Osteoblast (primary cell): ENCODE data around the gene EXOC3. TPM values are rescaled to one million over a fixed set of nuclear protein-coding genes. Genes with fewer than 3 reads are reported as not detected.

Source experiments
- DNase-seq: peaks from one replicate; pipeline ENCODE4 v3.0.0; 2011; ENCODE audit warnings: low spot score, mixed read lengths; ENCODE audit not compliant: insufficient read length; ENCODE audit errors: missing footprints
- H2AFZ ChIP-seq: 2 replicates; pipeline ENCODE4 v1.6.0; 2011; ENCODE audit warnings: mild to moderate bottlenecking, low read length
- H3K27ac ChIP-seq: 2 replicates; pipeline ENCODE4 v1.5.1; 2011; ENCODE audit warnings: mild to moderate bottlenecking, low read depth, low read length, moderate library complexity
- H3K27me3 ChIP-seq: 2 replicates; pipeline ENCODE4 v1.6.0; 2012; ENCODE audit warnings: mild to moderate bottlenecking, control low read depth, inconsistent platforms, low read length, moderate library complexity; ENCODE audit not compliant: insufficient read depth
- H3K36me3 ChIP-seq: 2 replicates; pipeline ENCODE4 v1.5.1; 2011; ENCODE audit warnings: mild to moderate bottlenecking, low read length, control low read depth, moderate library complexity; ENCODE audit not compliant: insufficient read depth
- H3K4me1 ChIP-seq: 2 replicates; pipeline ENCODE4 v1.5.1; 2011; ENCODE audit warnings: mild to moderate bottlenecking, low read length, control low read depth, moderate library complexity; ENCODE audit not compliant: insufficient read depth
- H3K4me2 ChIP-seq: 2 replicates; pipeline ENCODE4 v1.6.0; 2011; ENCODE audit warnings: mild to moderate bottlenecking, low read length; ENCODE audit not compliant: insufficient read depth
- H3K4me3 ChIP-seq: fragments of 200-600 bp; sonication (generic); 3 replicates; pipeline ENCODE4 v1.5.1; 2012; ENCODE audit warnings: mild to moderate bottlenecking, low read length, inconsistent platforms; ENCODE audit not compliant: insufficient read depth
- H3K79me2 ChIP-seq: 2 replicates; pipeline ENCODE4 v1.6.0; 2012; ENCODE audit warnings: mild to moderate bottlenecking, low read length, control low read depth, inconsistent platforms; ENCODE audit not compliant: insufficient read depth
- H3K9me3 ChIP-seq: 2 replicates; pipeline ENCODE4 v1.5.1; 2011; ENCODE audit warnings: low read depth, low read length, control low read depth
- H4K20me1 ChIP-seq: 2 replicates; pipeline ENCODE4 v1.6.0; 2012; ENCODE audit warnings: mild to moderate bottlenecking, low read length, control low read depth; ENCODE audit not compliant: insufficient read depth
- total RNA-seq: library from RNA; depleted of rRNA; stranded (reverse); fragments of >200 nt; gene quantifications from 2 replicates; pipeline ENCODE4 v1.2.3, GENCODE V29; 2012
- TF ChIP-seq, protein P1 (sequence below): IDR thresholded peaks from 2 replicates; pipeline ENCODE4 v1.5.1; 2011; ENCODE audit warnings: mild to moderate bottlenecking, low read depth, low read length, moderate library complexity; ENCODE audit errors: extremely low read depth

The EXOC3 gene
- total RNA-seq, 1 donor, result 49.2 TPM

DNA sequence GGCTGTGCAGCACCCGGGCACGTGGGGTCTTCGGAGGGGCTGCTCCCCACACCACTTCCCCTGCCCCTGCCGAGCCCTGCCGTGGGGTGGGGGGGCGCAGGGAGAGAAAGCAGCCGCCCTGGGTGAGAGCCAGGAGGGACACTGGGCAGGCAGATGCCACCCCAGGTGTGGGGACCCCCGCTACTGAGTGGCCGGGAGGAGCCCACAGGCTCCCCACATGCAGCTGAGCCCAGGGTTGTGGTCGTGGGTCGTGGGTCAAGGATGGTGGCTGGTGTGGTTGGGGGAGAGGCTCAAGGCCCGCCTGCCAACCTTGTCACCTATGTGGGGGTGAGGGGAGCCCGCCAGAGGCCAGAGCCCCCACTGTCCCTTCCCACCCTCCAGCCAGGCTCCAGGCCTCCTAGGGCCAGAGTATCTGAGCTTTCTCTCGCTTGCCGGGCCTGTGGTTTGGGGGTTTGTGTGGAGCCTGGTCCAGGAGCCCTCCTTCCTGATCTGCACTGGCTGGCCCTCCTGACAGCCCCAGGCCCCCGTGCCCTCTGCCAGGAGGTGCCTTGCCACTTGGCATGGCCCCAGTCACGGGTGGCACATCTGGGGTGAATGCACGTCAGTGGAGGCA is 35.5 kb downstream of the EXOC3 start:
- no peak overlapping the region for H3K4me2 ChIP-seq
- peak; percentile 79 for DNase-seq
- no peaks in the 10 kb centered on the region for H3K4me1 ChIP-seq
- peaks cover 41% of the 10 kb centered on the region for H3K27me3 ChIP-seq
- no peak overlapping the region for H3K4me3 ChIP-seq
- peaks cover 21% of the 10 kb centered on the region for H4K20me1 ChIP-seq
- TF ChIP-seq, protein P1, sequence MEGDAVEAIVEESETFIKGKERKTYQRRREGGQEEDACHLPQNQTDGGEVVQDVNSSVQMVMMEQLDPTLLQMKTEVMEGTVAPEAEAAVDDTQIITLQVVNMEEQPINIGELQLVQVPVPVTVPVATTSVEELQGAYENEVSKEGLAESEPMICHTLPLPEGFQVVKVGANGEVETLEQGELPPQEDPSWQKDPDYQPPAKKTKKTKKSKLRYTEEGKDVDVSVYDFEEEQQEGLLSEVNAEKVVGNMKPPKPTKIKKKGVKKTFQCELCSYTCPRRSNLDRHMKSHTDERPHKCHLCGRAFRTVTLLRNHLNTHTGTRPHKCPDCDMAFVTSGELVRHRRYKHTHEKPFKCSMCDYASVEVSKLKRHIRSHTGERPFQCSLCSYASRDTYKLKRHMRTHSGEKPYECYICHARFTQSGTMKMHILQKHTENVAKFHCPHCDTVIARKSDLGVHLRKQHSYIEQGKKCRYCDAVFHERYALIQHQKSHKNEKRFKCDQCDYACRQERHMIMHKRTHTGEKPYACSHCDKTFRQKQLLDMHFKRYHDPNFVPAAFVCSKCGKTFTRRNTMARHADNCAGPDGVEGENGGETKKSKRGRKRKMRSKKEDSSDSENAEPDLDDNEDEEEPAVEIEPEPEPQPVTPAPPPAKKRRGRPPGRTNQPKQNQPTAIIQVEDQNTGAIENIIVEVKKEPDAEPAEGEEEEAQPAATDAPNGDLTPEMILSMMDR, result no peak
- no peak overlapping the region for H3K27ac ChIP-seq
- no peak overlapping the region for H2AFZ ChIP-seq
- H3K36me3 ChIP-seq, result no peaks in the 10 kb centered on the region
- H3K9me3 ChIP-seq, result no peaks in the 10 kb centered on the region
- no peaks in the 10 kb centered on the region for H3K79me2 ChIP-seq

DNA sequence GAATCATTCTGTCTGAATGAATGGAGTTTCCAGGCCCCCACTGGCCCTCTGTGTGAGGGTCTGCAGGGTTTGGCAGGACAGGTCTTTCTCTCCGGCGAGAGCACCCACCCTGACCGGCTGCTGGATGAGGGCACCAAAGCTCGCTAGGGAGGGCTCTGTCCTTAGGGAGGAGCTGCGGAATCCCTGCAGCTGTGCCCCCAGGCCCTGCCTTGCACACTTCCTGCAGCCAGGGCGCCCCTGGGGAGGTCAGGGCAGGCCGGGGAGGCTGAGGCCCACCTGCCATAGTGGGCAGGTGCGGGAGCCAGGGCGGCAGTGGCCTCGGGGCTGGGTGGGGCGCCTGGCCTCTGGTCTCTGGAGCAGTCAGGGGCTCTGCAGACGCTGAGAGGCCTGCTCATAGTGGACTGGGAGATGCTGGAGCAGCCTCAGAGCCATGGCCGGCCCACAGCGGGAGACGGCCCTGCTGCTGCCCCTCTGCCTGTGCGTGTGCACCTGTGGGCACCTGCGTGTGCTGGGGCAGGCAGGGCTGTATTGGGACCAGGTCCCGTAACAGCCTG is 36.1 kb downstream of the EXOC3 start:
- Histone ChIP-seq H2AFZ (no peak overlapping the region), H3K79me2 (no peaks in the 10 kb centered on the region), H3K27me3 (peaks cover 41% of the 10 kb centered on the region), H3K9me3 (no peaks in the 10 kb centered on the region), H3K27ac (no peak overlapping the region), H3K36me3 (no peaks in the 10 kb centered on the region), H4K20me1 (peaks cover 21% of the 10 kb centered on the region), H3K4me3 (no peak overlapping the region), H3K4me2 (no peak overlapping the region), H3K4me1 (no peaks in the 10 kb centered on the region)
- peak; percentile 77 for DNase-seq
- TF ChIP-seq, protein P1, result no peak

DNA sequence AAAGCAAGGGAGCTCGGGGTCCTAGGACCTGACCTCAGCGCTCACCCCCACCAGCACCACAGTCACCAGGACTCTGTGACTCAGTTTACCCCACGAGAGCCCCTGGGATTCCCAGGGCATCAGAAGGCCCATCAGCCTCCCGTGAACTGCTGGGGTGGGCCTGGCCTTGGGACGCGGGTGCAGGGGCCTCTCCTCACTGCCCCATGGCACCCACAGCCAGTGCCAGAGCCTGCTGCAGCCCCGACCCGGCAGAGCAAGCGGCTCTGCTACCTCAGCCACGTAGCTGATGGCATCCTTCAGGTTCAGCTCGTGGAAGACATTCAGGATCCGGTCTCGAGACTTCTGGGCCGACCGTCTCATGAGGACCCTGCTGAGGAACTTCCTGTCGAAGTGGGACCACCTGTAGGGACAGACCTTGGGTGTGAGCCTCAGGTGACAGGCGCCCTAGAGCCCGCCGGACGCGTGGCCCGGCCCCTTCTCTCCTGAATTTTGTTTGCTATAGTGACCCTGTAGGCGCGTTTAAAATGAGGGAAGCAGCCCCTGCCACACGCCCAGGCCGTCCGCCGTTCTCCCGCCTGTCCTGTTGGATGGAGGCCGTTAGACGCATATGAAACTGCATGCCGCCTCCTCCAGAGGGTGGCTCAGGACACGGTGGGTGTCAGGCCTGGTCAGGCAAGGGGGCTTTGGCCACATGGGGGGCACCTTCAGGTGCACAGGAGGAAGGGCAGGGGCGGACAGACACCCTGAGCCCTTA is 36.8 kb downstream of the EXOC3 start:
- no peak overlapping the region for H2AFZ ChIP-seq
- H3K4me3 ChIP-seq, result no peak overlapping the region
- TF ChIP-seq, protein P1, result no peak
- H3K27ac ChIP-seq, result no peak overlapping the region
- H3K36me3 ChIP-seq, result no peaks in the 10 kb centered on the region
- peaks cover 41% of the 10 kb centered on the region for H3K27me3 ChIP-seq
- no peaks in the 10 kb centered on the region for H3K4me1 ChIP-seq
- DNase-seq, result no peak
- no peak overlapping the region for H3K4me2 ChIP-seq
- H3K9me3 ChIP-seq, result no peaks in the 10 kb centered on the region
- H4K20me1 ChIP-seq, result peaks cover 21% of the 10 kb centered on the region
- no peaks in the 10 kb centered on the region for H3K79me2 ChIP-seq

DNA sequence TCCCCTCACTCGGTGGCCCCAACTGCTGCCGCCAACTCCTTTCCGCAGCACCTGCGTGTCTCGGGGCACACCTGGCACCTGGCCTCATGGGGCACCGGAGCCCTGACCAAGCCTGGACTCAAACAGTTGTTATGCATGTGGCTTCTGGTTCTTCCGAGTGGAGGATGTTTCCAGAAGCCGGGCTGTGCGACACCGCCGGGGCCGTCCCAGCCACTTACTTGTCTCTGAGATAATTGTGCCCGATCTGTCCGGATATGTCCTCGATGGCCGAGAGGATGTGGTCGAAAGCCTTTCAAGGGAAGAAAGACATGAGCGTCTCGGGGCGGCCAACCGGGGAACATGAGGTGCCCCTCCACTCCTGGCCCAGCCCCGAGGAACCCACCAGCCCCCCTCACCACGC is 38.4 kb downstream of the EXOC3 start:
- no peak for DNase-seq
- TF ChIP-seq, protein P1, result no peak
- Histone ChIP-seq H2AFZ (no peak overlapping the region), H3K4me1 (no peaks in the 10 kb centered on the region), H3K4me3 (no peak overlapping the region), H3K27me3 (peaks cover 26% of the 10 kb centered on the region), H3K4me2 (no peak overlapping the region), H3K36me3 (no peaks in the 10 kb centered on the region), H3K79me2 (no peaks in the 10 kb centered on the region), H4K20me1 (peaks cover 11% of the 10 kb centered on the region), H3K27ac (no peak overlapping the region), H3K9me3 (no peaks in the 10 kb centered on the region)
